GM12873 (cell line): ENCODE data around the gene PLA2G4E.

Experiments
- CTCF ChIP-seq: IDR thresholded peaks from 2 replicates; pipeline ENCODE4 v1.5.1; 2012; ENCODE audit warnings: low read depth, mild to moderate bottlenecking, moderate library complexity, low read length, control low read depth; ENCODE audit not compliant: insufficient read depth; ENCODE audit errors: missing control alignments

PLA2G4E gene

GRCh38 chr15:42020713-42021273 lies at the start of gene PLA2G4E:
TSS of gene PLA2G4E (minus strand) at chr15:42021042. CDS start at chr15:42021030, 12 bp downstream.
- TF ChIP-seq CTCF, result no peak

- TF ChIP-seq CTCF, result no peak
Observed at GRCh38 chr15:42070279-42070975, 49.6 kb upstream of the PLA2G4E start.

- TF ChIP-seq CTCF, result no peak
Observed at GRCh38 chr15:42069496-42070278, 48.8 kb upstream of the PLA2G4E start.

GRCh38 chr15:42069025-42069424 lies 48.2 kb upstream of the PLA2G4E start:
- TF ChIP-seq CTCF, result no peak

- TF ChIP-seq CTCF, result no peak
Observed at GRCh38 chr15:42068601-42069000, 47.8 kb upstream of the PLA2G4E start.

GRCh38 chr15:42066764-42067415 lies 46.0 kb upstream of the PLA2G4E start:
- TF ChIP-seq CTCF, result no peak

GRCh38 chr15:42065468-42065867 lies 44.6 kb upstream of the PLA2G4E start:
- no peak for TF ChIP-seq CTCF
